HG03439 (cell line): ENCODE data around the gene HDAC1.
"Not testable (repeated sequence)": the region's sequence is repeated elsewhere in the genome, so short reads cannot be mapped to it uniquely, and the experiment has no call there.

Experiments
- ATAC-seq: cut with Tn5 transposase; IDR thresholded peaks from one replicate; pipeline ENCODE4 v1.9.1; 2021; ENCODE audit warnings: mild to moderate bottlenecking, moderate library complexity; ENCODE audit not compliant: unreplicated experiment

The HDAC1 gene

DNA sequence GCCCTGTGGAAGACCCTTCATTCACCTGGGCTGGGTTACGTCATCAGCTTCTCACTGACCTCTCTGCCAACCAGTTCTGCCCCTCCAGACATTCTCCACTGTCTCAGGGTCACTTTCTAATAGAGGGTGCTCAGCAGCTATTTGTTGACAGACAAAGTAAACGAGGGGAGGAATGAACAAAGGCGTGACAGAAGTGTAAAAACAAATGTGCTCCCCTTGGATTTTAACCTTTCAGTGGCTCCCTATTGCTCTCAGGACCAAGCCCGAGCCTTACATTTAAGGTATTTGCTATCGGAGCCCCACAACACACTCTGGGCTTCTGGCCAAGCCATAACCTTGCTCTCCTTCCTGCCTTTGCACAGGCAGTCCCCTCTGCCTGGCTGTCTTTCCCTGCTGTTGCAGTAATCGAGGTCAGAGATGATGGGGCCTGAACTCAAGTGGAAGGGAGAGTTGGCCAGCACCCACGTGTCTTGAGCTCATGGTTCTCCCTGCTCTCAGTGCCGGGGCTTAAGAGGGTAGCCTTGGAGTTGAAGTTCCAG lies 53.5 kb downstream of the HDAC1 start:
- ATAC-seq: no peak

DNA sequence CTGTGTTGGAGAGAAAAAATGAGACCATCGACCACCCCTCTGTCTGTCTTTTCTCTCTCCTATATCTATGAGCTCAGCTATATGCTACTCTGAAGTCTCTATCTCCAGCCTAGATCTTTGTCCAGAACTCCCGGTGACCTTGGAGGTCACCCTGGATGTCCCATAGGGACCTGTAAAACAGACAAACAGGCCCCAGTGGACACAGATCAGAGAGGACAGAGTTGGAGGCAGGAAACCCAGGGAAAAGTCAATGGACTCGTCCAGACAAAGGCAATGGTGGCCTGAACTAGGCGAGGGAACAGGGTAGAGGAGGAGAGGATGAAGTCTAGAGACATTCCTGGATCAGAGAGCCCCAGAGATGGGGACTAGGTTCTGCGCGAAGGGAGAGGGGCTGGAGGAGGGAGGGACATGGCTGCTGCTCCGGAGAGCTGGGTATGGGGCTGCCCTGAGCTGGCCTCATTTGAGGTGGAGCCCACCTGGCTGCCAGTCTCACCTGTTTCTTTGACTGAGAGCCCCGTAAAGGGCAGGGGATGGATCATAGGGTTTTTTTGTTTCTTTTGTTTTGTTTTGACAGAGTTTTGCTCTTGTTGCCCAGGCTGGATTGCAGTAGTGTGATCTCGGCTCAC lies 54.8 kb downstream of the HDAC1 start:
- ATAC-seq: no peak

DNA sequence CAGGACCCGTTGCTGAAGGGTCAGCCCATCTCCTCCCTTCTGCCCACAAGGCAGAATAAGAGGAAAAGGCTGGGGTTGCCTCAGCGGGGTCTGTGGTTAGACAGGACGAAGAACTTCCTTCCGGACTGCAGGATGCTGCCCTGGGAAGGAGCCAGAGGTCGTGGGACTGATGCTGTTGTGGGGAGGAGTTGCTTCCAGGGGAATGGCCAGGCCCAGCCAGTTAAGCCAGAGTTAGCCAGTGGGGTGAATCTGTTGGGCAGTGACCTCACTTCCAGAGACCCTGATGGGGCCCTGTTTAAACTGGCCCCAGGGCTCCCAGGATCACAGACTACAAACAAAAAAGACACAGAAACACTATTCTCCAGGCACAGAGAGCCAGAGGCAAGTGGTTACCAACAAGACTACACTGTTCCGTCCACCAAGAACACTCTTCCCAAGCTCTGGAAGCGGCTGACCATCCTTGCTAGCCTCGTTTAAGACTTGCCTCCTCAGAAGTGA lies 57.4 kb downstream of the HDAC1 start:
- no peak for ATAC-seq

DNA sequence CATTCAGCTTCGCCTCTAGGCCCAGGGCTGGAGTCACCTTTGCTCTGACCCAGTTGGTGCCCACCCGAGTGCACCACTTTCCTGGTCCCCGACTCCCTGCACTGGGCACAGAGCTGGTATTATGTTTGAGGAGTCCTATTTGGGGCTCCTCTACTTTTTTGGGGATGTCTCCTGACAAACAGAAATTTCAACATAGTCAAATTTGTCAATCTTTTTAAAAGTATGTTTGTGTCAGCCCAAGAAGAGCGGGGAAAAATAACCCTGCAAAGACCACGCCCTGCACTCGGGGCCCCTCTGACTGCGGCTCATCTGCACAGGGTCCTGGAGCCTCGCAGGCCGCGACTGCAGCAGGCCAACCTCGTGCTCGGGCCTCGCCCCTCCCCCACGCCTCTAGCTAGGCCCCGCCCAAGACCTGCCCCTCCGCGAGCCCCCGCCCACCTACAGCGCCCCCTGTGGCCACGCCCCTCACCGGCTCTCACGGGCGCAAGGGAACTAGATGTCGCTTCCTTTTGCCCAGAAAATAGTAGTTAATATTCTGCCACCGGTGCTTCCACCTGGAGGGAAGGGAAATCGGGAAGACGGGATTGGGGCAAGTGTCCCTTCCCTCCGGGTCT lies 59.0 kb downstream of the HDAC1 start:
- peak; percentile 45 for ATAC-seq

DNA sequence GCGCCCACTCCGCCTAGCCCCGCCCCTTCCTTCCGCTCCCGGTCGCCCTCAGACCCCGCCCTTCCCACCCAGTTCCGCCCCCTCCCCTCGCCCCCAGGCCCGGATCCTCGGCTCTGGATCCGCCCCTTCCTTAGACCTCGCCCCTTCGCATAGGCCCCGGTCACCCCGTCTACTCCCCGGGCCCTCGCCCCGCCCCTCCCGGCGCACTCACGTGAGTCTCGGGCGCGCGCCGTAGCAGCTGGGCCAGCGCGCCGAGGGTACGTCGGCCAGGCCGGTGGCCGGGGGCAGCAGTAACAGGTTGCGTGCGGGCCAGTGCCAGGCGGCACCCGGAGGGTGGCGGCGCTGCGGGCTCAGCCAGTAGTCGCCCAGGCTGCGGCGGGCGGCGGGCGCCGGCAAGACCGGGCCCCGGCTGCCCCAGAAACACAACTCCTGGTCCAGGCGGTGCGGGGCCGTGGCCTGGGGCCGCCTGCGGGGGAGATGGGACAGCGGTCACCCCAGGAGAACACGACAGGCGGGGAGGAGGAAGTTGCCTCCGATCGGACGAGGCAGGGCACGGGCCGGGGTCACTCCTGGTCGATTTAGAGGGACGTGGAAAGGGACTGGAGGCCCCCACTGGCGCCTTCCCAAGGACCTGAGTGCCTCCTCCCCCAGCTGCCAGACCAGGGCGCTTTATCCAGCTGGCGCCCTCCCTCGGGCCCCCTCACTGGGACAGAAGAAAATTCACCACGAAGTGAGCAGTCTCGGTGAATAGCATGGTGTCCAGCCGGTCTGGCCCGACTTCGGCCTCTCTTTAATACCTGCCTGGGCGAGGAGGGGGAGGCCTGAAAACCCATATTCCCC lies 59.7 kb downstream of the HDAC1 start:
- ATAC-seq: peak; percentile 71

DNA sequence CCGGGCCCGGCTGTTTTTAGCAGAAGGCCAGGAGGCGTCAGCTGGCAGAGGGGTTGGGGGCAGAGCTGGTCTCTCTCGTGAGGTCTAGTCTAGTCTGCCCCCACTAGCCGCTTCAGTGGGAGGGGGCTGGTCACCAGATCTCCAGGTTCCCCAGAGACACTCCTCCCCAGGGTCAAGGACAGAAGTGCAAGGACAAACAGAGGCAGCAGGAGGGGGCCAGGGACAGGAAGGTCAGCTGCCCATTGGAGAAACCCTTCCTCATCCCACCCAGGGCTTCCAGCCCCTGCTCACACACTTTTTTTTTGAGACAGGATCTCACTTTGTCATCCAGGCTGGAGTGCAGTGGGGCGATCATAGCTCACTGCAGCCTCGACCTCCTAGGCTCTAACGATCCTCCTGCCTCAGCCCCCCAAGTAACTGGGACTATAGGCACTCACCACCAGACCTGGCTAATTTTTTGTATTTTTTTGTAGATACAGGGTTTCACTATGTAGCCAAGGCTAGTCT lies 60.4 kb downstream of the HDAC1 start:
- ATAC-seq: no peak

DNA sequence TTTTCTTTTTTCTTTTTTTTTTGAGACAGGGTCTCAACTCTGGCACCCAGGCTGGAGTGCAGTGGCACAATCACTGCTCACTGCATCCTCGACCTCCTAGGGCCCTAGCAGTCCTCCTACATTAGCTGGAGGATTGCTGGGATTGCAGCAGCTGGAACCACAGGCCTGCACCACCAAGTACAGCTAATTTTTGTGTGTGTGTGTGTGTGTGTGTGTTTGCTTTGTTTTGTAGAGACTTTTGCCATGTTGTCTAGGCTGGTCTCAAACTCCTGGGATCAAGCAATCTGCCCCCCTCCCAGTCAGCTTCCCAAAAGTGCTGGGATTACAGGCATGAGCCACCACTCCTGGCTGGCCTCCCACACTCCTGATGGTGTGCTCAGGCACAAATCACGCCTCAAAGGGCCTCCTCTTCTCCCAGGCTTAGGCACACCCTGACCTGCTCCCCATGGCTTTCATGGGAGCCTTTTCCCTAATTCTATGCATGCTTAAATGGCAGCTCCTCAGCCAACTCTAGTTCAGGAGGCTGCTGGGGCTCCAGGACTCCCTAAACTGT lies 61.0 kb downstream of the HDAC1 start:
- no peak for ATAC-seq

DNA sequence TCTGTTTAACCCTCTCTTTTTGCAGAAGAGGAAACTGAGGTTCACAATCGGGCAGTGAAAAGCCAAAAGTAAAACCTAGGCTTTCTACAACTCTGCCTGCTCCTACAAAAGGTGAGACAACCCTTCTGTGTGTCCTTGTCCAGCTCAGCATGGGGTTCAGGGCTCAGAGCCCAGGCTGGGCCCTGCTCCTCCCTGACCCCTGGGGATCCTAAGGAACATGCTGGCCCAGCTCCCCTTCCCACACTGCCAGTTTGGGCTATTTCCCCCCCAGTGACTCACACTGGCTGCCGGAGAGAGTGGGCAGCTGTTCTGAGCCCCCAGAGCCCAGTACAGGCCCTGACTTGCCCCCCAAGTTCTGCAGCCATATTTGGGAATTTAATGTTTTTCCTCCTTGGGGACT lies 61.5 kb downstream of the HDAC1 start:
- no peak for ATAC-seq

DNA sequence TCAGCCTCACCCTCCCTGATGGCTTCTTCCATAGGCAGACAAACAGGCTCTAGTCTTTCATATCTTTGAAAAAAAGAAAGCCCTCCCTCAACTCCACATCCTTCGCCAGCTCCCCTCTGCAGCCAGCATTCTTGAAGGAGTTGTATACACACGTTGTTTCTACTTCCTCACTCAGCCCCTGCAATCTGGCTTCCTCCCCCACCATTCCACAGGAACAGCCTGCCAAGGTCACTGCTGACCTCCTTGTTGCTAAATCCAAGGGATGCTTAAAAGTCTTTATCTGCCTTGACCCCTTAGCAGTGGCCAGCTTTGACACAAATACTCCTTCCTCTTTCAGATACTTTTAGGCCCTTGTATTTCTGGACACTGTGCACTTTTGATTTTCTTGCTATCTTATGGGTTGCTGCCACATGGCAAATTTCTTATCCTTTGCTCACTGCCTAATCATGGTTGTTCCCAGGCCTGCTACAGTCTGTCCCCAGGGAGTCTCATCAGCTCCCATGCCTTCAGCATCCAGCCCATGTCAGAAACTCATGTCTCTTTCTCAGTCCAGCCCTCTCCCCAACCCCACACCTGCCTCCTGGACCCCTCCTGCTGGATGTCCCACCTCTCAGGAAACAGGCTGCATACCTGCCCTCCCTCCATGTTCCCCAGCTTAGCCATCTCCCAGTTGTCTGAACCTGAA lies 62.1 kb downstream of the HDAC1 start:
- ATAC-seq: no peak

DNA sequence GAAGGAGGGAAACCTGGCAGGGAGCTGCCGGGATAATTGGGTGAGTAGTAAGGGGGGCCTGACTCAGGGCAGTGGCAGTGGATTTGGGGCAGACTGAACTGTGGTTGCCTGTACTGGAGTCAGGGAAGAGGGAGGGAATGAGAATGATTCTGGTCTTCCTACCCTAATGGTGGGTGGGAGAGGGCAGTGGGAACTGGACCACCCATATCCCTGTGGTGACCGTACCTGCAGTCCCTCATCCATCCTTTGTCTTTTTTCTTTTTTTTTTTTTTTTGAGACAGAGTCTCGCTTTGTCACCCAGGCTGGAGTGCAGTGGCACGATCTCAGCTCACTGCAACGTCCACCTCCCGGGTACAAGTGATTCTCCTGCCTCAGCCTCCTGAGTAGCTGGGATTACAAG lies 63.9 kb downstream of the HDAC1 start:
- not testable (repeated sequence) for ATAC-seq

DNA sequence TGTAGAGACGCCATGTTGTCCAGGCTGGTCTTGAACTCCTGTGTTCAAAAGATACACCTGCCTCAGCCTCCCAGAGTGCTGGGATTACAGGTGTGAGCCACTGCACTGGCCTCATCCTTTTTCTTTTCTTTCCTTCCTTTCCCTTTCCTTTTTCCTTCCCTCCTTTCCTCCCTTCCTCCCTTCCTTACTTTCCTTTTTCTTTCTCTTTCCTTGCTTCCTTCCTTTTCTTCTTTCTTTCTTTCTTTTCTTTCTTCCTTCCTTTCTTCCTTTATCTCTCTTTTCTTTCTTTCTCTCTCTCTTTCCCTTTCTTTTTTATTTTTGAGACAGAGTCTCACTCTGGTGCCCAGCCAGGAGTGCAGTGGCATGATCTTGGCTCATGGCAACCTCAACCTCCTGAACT lies 64.6 kb downstream of the HDAC1 start:
- ATAC-seq: no peak

DNA sequence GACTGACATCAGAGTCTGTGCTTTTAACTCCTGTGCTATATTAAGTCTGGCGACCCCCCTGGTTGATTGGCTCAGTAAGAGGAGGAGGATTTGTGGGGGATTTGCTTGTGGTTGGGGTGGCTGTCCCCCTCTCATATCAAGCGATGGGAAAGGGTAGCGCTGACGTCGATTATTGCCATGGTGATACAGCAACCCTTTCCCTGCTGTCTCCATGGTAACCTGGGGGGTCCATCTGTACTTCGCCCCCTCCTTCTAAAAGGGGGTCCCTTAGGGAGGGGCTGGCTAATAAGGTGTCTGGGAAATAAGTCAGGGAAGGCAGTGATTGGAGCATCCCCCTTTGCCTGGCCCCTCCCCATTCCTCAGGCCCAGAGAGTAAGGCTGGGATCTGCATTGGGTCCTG lies 65.7 kb downstream of the HDAC1 start:
- no peak for ATAC-seq

DNA sequence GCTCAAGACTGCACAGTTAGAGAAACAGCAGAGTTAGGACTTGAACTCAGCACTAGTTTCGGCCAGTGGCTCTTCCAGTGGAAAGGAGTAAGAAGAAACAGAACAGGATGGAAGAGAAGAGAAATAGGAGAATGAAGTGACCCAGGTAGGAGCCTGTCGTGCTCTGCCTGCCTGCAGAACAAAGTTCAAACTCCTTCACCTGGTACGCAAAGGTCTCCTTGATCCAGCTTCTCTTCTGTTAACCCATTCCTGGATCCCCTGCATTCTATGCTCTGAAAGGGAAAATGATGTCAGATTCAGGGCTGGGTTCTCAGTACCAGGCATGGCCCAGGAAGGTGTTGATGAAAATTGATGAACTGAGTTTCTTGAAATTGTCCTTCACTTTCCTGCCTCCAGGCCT lies 66.6 kb downstream of the HDAC1 start:
- no peak for ATAC-seq

DNA sequence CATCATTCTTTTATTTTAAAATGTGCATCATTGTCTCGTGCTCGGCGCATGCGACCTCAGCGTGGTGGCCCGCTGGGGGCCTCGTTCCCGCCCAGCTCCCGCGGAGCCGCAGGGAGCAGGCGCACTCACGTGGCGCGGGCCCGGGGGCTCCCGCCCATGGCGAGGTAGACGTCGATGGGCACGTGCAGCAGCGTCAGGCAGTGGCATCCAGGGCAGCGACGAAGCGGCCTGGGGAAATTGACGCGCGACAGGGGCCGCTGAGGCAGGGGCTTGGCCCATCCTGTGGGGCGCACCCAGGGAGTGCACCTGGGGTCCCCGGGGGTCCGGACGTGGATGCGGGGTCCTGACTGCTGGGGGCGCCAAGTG lies 69.4 kb downstream of the HDAC1 start:
- ATAC-seq: no peak

DNA sequence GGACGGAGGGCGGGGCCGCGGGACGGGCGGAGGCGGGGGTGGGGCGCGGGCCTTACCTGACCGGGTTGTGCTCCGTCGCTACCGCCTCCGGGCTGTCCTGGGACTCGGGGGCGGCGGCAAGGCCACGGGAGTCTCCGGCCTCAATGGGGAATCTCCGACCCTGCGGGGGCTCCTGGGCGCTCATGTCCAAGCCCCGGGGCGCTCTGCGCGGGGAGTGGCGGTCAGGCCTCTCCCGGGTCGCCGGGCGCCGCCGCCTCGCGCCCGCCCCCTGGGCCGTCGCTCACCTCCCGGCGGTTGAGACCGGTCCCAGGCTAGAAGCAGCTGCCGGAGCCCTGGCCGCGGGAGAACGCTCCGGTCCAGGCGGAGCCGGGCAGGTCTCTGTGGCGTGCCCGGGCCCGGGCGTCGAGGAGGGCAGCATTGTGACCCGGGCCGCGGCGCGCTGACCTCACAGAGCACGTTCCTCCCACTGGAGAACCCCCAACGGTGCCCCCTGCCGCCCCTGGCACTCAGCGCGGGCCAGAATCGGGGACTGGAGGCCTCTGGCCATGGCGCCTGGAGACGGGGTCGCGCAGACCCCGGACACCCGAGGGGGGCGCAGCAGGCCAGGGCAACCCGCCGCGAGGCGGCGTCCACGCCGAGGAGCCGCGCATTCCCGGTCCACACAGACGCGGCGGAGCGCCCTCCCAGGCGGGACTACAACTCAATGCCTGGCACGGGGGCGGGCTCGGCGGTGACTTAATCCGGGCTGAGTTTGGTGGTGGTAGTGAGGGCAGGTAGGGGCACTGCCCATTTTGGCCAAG lies 70.0 kb downstream of the HDAC1 start:
- ATAC-seq: no peak

DNA sequence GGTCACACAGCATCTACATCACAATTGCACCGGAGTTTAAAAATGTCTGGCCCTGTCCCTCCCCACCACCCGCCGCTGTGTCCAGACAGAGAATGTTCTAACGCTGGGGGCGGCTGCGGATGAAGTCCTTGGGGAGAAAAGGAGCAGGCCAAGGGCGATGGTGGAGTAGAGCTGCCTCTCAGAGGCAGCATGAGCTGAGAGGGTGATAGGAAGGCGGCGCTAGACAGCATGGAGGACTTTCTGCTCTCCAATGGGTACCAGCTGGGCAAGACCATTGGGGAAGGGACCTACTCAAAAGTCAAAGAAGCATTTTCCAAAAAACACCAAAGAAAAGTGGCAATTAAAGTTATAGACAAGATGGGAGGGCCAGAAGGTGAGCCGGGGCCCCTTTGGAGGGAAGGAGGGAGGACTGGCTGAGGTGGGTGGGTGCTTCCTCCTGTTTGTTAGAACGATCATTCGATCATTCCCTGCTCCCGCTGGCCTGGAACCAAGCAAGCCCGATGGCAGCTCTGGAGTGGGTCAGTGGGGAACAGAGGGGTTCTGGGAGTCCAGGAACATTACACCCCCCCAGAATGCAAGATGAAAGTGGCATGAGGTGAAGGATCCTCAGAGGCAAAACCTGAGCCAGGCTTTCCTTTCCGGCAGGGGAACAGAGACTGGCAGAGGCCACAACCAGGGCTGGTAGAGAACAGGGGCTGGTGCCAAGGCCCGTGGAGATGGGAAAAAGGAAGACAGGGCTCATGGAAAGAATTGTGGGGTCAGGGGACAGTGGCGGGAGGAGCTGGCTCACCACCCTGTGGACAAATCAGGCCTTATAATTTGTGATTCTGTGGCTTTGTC lies 70.8 kb downstream of the HDAC1 start, which contains the start of the genes FAM229A and TSSK3:
TSS of gene FAM229A (minus strand) at position 12 of the 840 bp plus-strand sequence. CDS start 394 bp downstream, outside the sequence.
TSS of gene TSSK3 (plus strand) at position 66 of the 840 bp plus-strand sequence. CDS start at position 229, 163 bp downstream.
- ATAC-seq: no peak

DNA sequence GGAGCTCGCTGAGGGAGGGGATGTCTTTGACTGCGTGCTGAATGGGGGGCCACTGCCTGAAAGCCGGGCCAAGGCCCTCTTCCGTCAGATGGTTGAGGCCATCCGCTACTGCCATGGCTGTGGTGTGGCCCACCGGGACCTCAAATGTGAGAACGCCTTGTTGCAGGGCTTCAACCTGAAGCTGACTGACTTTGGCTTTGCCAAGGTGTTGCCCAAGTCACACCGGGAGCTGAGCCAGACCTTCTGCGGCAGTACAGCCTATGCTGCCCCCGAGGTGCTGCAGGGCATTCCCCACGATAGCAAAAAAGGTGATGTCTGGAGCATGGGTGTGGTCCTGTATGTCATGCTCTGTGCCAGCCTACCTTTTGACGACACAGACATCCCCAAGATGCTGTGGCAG lies 71.8 kb downstream of the HDAC1 start:
- ATAC-seq: no peak

DNA sequence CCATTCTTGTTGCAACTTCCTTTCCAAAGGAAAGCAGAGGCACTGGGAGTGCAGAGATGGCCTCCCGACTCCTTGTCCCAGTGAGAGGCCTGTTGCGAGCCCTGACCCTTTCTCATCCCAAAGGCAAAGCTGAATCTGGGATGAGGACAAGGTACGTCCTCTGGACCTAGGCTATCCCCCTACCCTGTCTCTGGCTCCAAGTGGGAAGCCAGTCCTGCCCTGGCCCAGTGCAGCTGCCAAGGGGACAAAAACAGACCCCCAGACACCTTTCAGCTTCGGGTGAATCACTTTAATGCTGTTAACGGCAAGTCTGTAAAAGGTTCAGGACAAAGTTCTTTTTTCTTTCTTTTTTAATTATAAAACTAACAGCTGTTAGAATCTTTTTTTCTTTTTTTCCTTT lies 73.0 kb downstream of the HDAC1 start:
- ATAC-seq: no peak

DNA sequence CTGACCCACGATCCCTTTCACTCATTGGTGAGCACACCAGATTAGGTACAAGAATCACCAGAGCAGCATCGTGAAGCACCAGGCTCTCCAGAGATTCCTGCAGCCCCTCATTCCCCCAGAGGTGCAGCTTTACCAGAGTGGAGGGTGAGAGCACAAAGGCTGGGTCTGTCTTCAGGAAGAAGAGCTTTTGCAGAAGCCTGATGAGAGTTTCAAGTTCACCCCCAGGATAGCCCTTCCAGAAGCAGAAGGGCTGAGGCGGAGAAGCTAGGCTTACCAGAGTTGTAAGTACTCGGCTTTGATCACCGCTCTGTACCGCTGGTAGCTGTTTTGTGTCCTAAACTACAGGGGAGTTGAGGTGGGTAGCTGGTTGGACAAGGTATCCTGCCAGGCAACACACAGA lies 73.6 kb downstream of the HDAC1 start:
- ATAC-seq: no peak
